Esophagus muscularis mucosa (tissue), 4 donors: ENCODE measurements around the gene PTMS. TPM values are rescaled to one million over a fixed set of nuclear protein-coding genes. Genes with fewer than 3 reads are reported as not detected.

Experiments used
- DNase-seq: peaks from one replicate; pipeline ENCODE4 v3.0.0-alpha.2; 2017; ENCODE audit errors: extremely low spot score
- H3K27ac ChIP-seq, 4 donors: fragments of 200-600 bp; sonication (generic); replicated peaks in 1 of 4; 1 replicate in 3 of 4; 2 replicates in 1 of 4; pipeline ENCODE4 v1.5.1; 2016 to 2019; ENCODE audit warnings: mild to moderate bottlenecking in 1 of 4
- H3K27me3 ChIP-seq, 4 donors: fragments of 200-600 bp; sonication (generic); one replicate each; pipeline versions ENCODE4 v1.5.1 to v1.6.0; 2016 to 2019
- H3K36me3 ChIP-seq, 4 donors: fragments of 200-600 bp; sonication (generic); one replicate each; pipeline ENCODE4 v1.5.1; 2016 to 2019
- H3K4me1 ChIP-seq, 4 donors: fragments of 200-600 bp; sonication (generic); one replicate each; pipeline ENCODE4 v1.5.1; 2016 to 2019
- H3K4me3 ChIP-seq, 4 donors: fragments of 200-600 bp; sonication (generic); 1 replicate in 2 of 4; 2 replicates in 2 of 4; pipeline ENCODE4 v1.5.1; 2016 to 2019; ENCODE audit warnings: mild to moderate bottlenecking in 4 of 4, moderate library complexity in 1 of 4
- H3K9me3 ChIP-seq, 4 donors: fragments of 200-600 bp; sonication (generic); 1 replicate in 3 of 4; 2 replicates in 1 of 4; pipeline ENCODE4 v1.5.1; 2016 to 2019
- CTCF ChIP-seq, 3 experiments: fragments of 200-600 bp in 2 of 3; fragments of 450-650 bp in 1 of 3; sonication (generic) in 2 of 3; IDR thresholded peaks; one replicate each; pipeline ENCODE4 v1.5.1; 2017 to 2019; ENCODE audit warnings: antibody characterized with exemption in 3 of 3, mild to moderate bottlenecking in 2 of 3, moderate library complexity in 1 of 3
- EP300 ChIP-seq: sonication (generic); formaldehyde crosslinking; IDR thresholded peaks from one replicate; pipeline ENCODE4 v1.6.1; 2017; ENCODE audit warnings: antibody characterized with exemption
- POLR2A ChIP-seq: fragments of 450-650 bp; IDR thresholded peaks from one replicate; pipeline ENCODE4 v1.6.1; 2017; ENCODE audit warnings: antibody characterized with exemption, moderate library complexity, mild to moderate bottlenecking, low read depth
- POLR2AphosphoS5 ChIP-seq, 2 donors: sonication (generic); formaldehyde crosslinking; IDR thresholded peaks; one replicate each; pipeline ENCODE4 v1.6.1; 2017; ENCODE audit warnings: antibody characterized with exemption in 2 of 2
- WGBS: methylation state at CpG from one replicate; pipeline ENCODE4 v1.1.5; 2018; 5-methylcytosine and 5-hydroxymethylcytosine counted together
- intact Hi-C: fragments of 100-400 bp; cut with DNase I; formaldehyde crosslinking; loops from one replicate; pipeline ENCODE4 v1.15.1; 2023
- total RNA-seq, 4 donors: library from RNA; depleted of rRNA; stranded (reverse); fragments of >200 nt; gene quantifications; one replicate each; pipeline versions ENCODE4 v1.1.0 to v1.2.1, GENCODE V29; 2016

PTMS gene
- total RNA-seq, 4 donors from 2014 or later, result 256 to 419 (median 338) TPM

- intact Hi-C loops, result no loop called here
- TF ChIP-seq CTCF (IDR thresholded peaks at IDR 0.05), result no peak
- TF ChIP-seq POLR2AphosphoS5 (IDR thresholded peaks at IDR 0.05), result no peak
- no peak for TF ChIP-seq POLR2A
- no peak for TF ChIP-seq EP300
- H3K4me3 ChIP-seq, result peak within 1 kb of the TSS; percentile 43 to 52 (median 45)
Measured at GRCh38 chr12:6772331-6772695, 6.2 kb downstream of the PTMS start, which contains the start of gene LAG3. Gene LAG3 (plus strand): TSS chr12:6772520. CDS start chr12:6772853, 333 bp downstream.

DNA sequence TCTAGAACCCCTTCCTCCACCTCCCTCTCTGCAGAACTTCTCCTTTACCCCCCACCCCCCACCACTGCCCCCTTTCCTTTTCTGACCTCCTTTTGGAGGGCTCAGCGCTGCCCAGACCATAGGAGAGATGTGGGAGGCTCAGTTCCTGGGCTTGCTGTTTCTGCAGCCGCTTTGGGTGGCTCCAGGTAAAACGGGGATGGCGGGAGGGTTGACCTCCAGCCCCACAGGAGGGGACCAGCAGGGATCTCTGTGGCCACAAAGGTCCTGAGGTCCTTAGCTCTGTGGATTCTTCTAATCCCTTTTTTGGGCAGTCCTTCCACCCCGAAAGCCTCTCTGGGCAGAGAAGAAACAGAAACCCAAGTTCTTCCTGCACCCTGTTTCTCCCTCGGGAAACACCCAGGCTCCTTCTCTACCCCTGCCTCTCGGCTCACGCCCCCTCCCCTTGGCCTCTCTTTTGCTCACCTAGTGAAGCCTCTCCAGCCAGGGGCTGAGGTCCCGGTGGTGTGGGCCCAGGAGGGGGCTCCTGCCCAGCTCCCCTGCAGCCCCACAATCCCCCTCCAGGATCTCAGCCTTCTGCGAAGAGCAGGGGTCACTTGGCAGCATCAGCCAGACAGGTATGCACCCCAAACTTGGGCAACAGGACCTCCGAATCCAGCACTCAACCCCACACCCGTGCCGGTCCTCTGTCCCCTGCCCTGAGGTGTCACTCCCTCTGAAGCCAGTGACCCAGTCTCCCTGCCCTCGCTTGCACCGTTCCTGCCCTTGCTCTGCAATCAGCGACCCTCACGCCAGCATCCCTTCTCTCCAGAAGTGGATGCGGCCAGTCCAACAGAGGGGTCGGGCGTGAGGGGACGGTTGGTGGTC lies 6.8 kb downstream of the PTMS start:
- Histone ChIP-seq H3K36me3 (peaks cover 12 to 30% (median 23%) of the 10 kb centered on the region in 4 donors), H3K9me3 (no peaks in the 10 kb centered on the region), H3K27ac (peak overlapping the region; percentile 61 to 97 (median 96)), H3K27me3 (no peaks in the 10 kb centered on the region), H3K4me1 (peaks cover 29 to 75% (median 72%) of the 10 kb centered on the region in 4 donors), H3K4me3 (peak overlapping the region; percentile 43 to 52 (median 45))
- no peak for DNase-seq
- no peak for TF ChIP-seq CTCF (IDR thresholded peaks at IDR 0.05)
- no peak for TF ChIP-seq POLR2AphosphoS5 (IDR thresholded peaks at IDR 0.05)
- TF ChIP-seq EP300, result no peak
- TF ChIP-seq POLR2A, result no peak
- intact Hi-C loops, result no loop called here
- WGBS, result 76% methylated on average over 11 of the region's 21 CpGs

More at GRCh38 chr12:6772331-6772695, 6.2 kb downstream of the PTMS start, which contains the start of gene LAG3:
- H3K27me3 ChIP-seq, result no peaks in the 10 kb centered on the region
- DNase-seq, result no peak
- peaks cover 33 to 72% (median 70%) of the 10 kb centered on the region in 4 donors for H3K4me1 ChIP-seq
- H3K27ac ChIP-seq, result peak within 1 kb of the TSS; percentile 61 to 97 (median 96)
- WGBS, result 48% methylated on average over 15 of the region's 15 CpGs
- peaks cover 12 to 30% (median 23%) of the 10 kb centered on the region in 4 donors for H3K36me3 ChIP-seq
- no peaks in the 10 kb centered on the region for H3K9me3 ChIP-seq

DNA sequence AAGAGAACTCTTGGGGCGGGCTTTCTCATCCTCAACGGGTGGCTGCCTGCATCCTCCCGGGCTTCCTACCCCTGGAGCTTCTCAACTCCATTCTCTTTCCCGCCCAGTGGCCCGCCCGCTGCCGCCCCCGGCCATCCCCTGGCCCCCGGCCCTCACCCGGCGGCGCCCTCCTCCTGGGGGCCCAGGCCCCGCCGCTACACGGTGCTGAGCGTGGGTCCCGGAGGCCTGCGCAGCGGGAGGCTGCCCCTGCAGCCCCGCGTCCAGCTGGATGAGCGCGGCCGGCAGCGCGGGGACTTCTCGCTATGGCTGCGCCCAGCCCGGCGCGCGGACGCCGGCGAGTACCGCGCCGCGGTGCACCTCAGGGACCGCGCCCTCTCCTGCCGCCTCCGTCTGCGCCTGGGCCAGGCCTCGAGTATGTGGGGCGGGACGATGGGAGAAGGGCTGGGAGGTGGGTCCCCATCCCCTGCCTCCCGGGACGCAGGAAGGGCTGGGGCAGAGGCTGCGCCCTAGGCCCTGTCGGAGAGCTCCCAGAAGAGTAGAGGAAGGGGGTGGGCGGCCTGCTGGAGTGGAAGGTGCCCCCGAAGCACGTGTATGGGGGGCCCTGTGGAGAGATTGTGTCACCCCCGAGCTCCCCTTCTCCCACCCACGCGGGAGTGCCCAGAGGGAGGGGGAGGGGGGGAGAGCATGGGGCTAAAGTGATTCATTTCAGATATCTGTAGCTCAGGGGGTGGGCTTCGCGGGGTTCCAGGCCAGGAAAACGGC lies 7.6 kb downstream of the PTMS start:
- Histone ChIP-seq H3K4me1 (peaks cover 29 to 75% (median 72%) of the 10 kb centered on the region in 4 donors), H3K36me3 (peaks cover 12 to 30% (median 23%) of the 10 kb centered on the region in 4 donors), H3K27me3 (no peaks in the 10 kb centered on the region), H3K9me3 (no peaks in the 10 kb centered on the region), H3K27ac (peak overlapping the region in 3 of 4 donors; percentile 51 to 97 (median 96)), H3K4me3 (peak overlapping the region; percentile 43 to 52 (median 45))
- 46% methylated on average over 22 of the region's 60 CpGs for WGBS
- TF ChIP-seq POLR2A (no peak), CTCF (IDR thresholded peaks at IDR 0.05) (no peak), POLR2AphosphoS5 (IDR thresholded peaks at IDR 0.05) (no peak), EP300 (no peak)
- intact Hi-C loops, result no loop called here
- no peak for DNase-seq

- peak overlapping the region in 1 of 4 donors; percentile 45 for H3K4me3 ChIP-seq
- WGBS, result 85% methylated on average over 15 of the region's 15 CpGs
- H3K27me3 ChIP-seq, result no peaks in the 10 kb centered on the region
- intact Hi-C loops, result loop anchor here (5.0 kb wide), 2 partner anchors 37 to 157 kb away; no protein-coding TSS in a partner anchor
- peak overlapping the region in 1 of 4 donors; percentile 97 for H3K27ac ChIP-seq
- H3K9me3 ChIP-seq, result no peaks in the 10 kb centered on the region
- H3K4me1 ChIP-seq, result peaks cover 27 to 72% (median 70%) of the 10 kb centered on the region in 4 donors
- DNase-seq, result no peak
- TF ChIP-seq POLR2AphosphoS5 (IDR thresholded peaks at IDR 0.05) (no peak), CTCF (IDR thresholded peaks at IDR 0.05) (no peak), EP300 (no peak), POLR2A (no peak)
- H3K36me3 ChIP-seq, result peaks cover 11 to 27% (median 20%) of the 10 kb centered on the region in 4 donors
Measured at GRCh38 chr12:6774499-6775062, 8.4 kb downstream of the PTMS start.
